IMR-90 (cell line): ENCODE measurements around the gene GPR132. TPM values are rescaled to one million over a fixed set of nuclear protein-coding genes. Genes with fewer than 3 reads are reported as not detected.

Experiments
- ATAC-seq: fragments of 200-7000 bp; cut with Tn5 transposase; 2 replicates; pipeline ENCODE4 v1.9.1; 2020; ENCODE audit warnings: low read depth, mild to moderate bottlenecking, moderate library complexity
- BruUV-seq: library from RNA; stranded (reverse); fragments of 400-500 nt; replicated peaks from 2 replicates; lab custom pipeline; 2021; lab: Mats Ljungman, UMichigan
- CTCF ChIA-PET: fragments of 300-600 bp; formaldehyde crosslinking; extraction: SDS; loops from one replicate; lab custom pipeline; 2021; ENCODE audit warnings: antibody characterized with exemption; lab: Yijun Ruan, JAX
- POLR2A ChIA-PET: fragments of 300-600 bp; sonication (Branson Sonifier 250); formaldehyde crosslinking; loops from one replicate; lab custom pipeline; 2022; ENCODE audit warnings: antibody characterized with exemption; ENCODE audit not compliant: unreplicated experiment; lab: Charles Lee
- DNase-seq: peaks from one replicate; pipeline ENCODE4 v3.0.0; 2013
- H2AFZ ChIP-seq: replicated peaks from 2 replicates; pipeline ENCODE3; 2013; ENCODE audit warnings: low read length, mild to moderate bottlenecking; ENCODE audit not compliant: poor library complexity
- H2AK5ac ChIP-seq: 2 replicates; pipeline ENCODE4 v1.6.1; 2013; ENCODE audit warnings: low read depth, low read length, inconsistent platforms
- H2AK9ac ChIP-seq: replicated peaks from 2 replicates; pipeline ENCODE3; 2013; ENCODE audit warnings: mild to moderate bottlenecking, low read depth, low read length, moderate library complexity; ENCODE audit not compliant: poor library complexity
- H2BK120ac ChIP-seq: 2 replicates; pipeline ENCODE4 v1.6.1; 2013; ENCODE audit warnings: low read depth, low read length, inconsistent platforms
- H2BK15ac ChIP-seq: 3 replicates; pipeline ENCODE4 v1.6.1; 2013; ENCODE audit warnings: low read depth, low read length, inconsistent platforms
- H2BK20ac ChIP-seq: 2 replicates; pipeline ENCODE4 v1.6.1; 2013; ENCODE audit warnings: low read depth, mild to moderate bottlenecking, inconsistent platforms, low read length, moderate library complexity
- H2BK5ac ChIP-seq: 2 replicates; pipeline ENCODE4 v1.6.1; 2013; ENCODE audit warnings: mild to moderate bottlenecking, low read depth, low read length, inconsistent platforms; ENCODE audit not compliant: poor library complexity, severe bottlenecking
- H3K14ac ChIP-seq: replicated peaks from 2 replicates; pipeline ENCODE4 v1.6.1; 2013; ENCODE audit warnings: low read depth, low read length, inconsistent platforms
- H3K18ac ChIP-seq: 2 replicates; pipeline ENCODE4 v1.6.1; 2013; ENCODE audit warnings: low read depth, low read length, control low read depth
- H3K23ac ChIP-seq: 2 replicates; pipeline ENCODE4 v1.6.1; 2013; ENCODE audit warnings: low read depth, low read length, inconsistent platforms
- H3K27ac ChIP-seq: 2 replicates; pipeline ENCODE4 v1.5.1; 2013; ENCODE audit warnings: mild to moderate bottlenecking, control low read depth, low read length; ENCODE audit not compliant: insufficient read depth
- H3K27me3 ChIP-seq: 2 replicates; pipeline ENCODE4 v1.6.1; 2013; ENCODE audit warnings: low read length; ENCODE audit not compliant: control insufficient read depth, insufficient read depth
- H3K36me3 ChIP-seq: 2 replicates; pipeline ENCODE4 v1.6.1; 2013; ENCODE audit warnings: low read length, mixed read lengths; ENCODE audit not compliant: control insufficient read depth, insufficient read depth
- H3K4ac ChIP-seq: 2 replicates; pipeline ENCODE4 v1.6.1; 2013; ENCODE audit warnings: low read depth, low read length, inconsistent platforms
- H3K4me1 ChIP-seq: 2 replicates; pipeline ENCODE4 v1.6.1; 2013; ENCODE audit warnings: low read length, mixed read lengths; ENCODE audit not compliant: control insufficient read depth, insufficient read depth
- H3K4me2 ChIP-seq: 2 replicates; pipeline ENCODE4 v1.6.1; 2013; ENCODE audit warnings: low read depth, mild to moderate bottlenecking, control low read depth, low read length, moderate library complexity
- H3K4me3 ChIP-seq: 2 replicates; pipeline ENCODE4 v1.5.1; 2013; ENCODE audit warnings: low read depth, mild to moderate bottlenecking, control low read depth, low read length, moderate library complexity; ENCODE audit not compliant: insufficient read depth
- H3K56ac ChIP-seq: 2 replicates; pipeline ENCODE4 v1.6.1; 2013; ENCODE audit warnings: low read length, inconsistent platforms; ENCODE audit not compliant: insufficient read depth; ENCODE audit errors: extremely low read depth
- H3K79me1 ChIP-seq, 2 experiments: 2 replicates each; pipeline ENCODE4 v1.6.1; 2013; ENCODE audit warnings: low read length in 2 of 2, inconsistent platforms in 1 of 2, low read depth in 1 of 2
- H3K9ac ChIP-seq: 2 replicates; pipeline ENCODE4 v1.6.1; 2013; ENCODE audit warnings: low read depth, low read length, control low read depth
- H3K9me1 ChIP-seq: 2 replicates; pipeline ENCODE4 v1.6.1; 2013; ENCODE audit warnings: low read length, inconsistent platforms; ENCODE audit not compliant: insufficient read depth
- H3K9me3 ChIP-seq: 2 replicates; pipeline ENCODE4 v1.6.1; 2013; ENCODE audit warnings: low read length; ENCODE audit not compliant: control insufficient read depth, insufficient read depth
- H4K20me1 ChIP-seq: 2 replicates; pipeline ENCODE4 v1.6.1; 2013; ENCODE audit warnings: low read length, inconsistent platforms; ENCODE audit not compliant: insufficient read depth
- H4K5ac ChIP-seq: 2 replicates; pipeline ENCODE4 v1.6.1; 2013; ENCODE audit warnings: mild to moderate bottlenecking, low read depth, low read length, control low read depth
- H4K8ac ChIP-seq, 2 experiments: 2 replicates each; pipeline ENCODE4 v1.6.1; 2013; ENCODE audit warnings: low read depth in 2 of 2, low read length in 2 of 2, control low read depth in 1 of 2, inconsistent platforms in 1 of 2
- H4K91ac ChIP-seq: 2 replicates; pipeline ENCODE4 v1.6.1; 2013; ENCODE audit warnings: low read depth, low read length, inconsistent platforms; ENCODE audit not compliant: insufficient read depth
- BHLHE40 ChIP-seq: fragments of 150-350 bp; IDR thresholded peaks from 2 replicates; pipeline ENCODE4 v1.6.1; 2016; ENCODE audit warnings: mild to moderate bottlenecking, low read depth, low read length
- CEBPB ChIP-seq: IDR thresholded peaks from 2 replicates; pipeline ENCODE4 v1.6.1; 2012; ENCODE audit warnings: low read depth, low read length, improper control_type of control experiment
- CHD1 ChIP-seq: IDR thresholded peaks from 2 replicates; pipeline ENCODE4 v1.6.1; 2012; ENCODE audit warnings: low read depth, low read length, improper control_type of control experiment
- FOS ChIP-seq: fragments of 150-350 bp; IDR thresholded peaks from 2 replicates; pipeline ENCODE4 v1.6.1; 2016; ENCODE audit warnings: low read depth, low read length
- MAFK ChIP-seq: IDR thresholded peaks from 2 replicates; pipeline ENCODE4 v1.6.1; 2012; ENCODE audit warnings: low read depth, low read length, improper control_type of control experiment
- MAZ ChIP-seq: IDR thresholded peaks from 2 replicates; pipeline ENCODE4 v1.6.1; 2012; ENCODE audit warnings: low read depth, mild to moderate bottlenecking, low read length, improper control_type of control experiment, moderate library complexity, borderline replicate concordance
- MXI1 ChIP-seq: IDR thresholded peaks from 2 replicates; pipeline ENCODE4 v1.6.1; 2012; ENCODE audit warnings: low read depth, mild to moderate bottlenecking, low read length, moderate library complexity, borderline replicate concordance
- NFE2L2 ChIP-seq: fragments of 150-350 bp; IDR thresholded peaks from 2 replicates; pipeline ENCODE4 v1.6.1; 2016; ENCODE audit warnings: low read depth, mild to moderate bottlenecking, low read length
- POLR2A ChIP-seq: IDR thresholded peaks from 2 replicates; pipeline ENCODE4 v1.6.1; 2012; ENCODE audit warnings: mild to moderate bottlenecking, low read depth, low read length
- RAD21 ChIP-seq: IDR thresholded peaks from 2 replicates; pipeline ENCODE4 v1.6.1; 2012; ENCODE audit warnings: low read length, improper control_type of control experiment
- RCOR1 ChIP-seq: IDR thresholded peaks from 2 replicates; pipeline ENCODE4 v1.6.1; 2012; ENCODE audit warnings: mild to moderate bottlenecking, low read length, improper control_type of control experiment; ENCODE audit not compliant: insufficient replicate concordance
- RFX5 ChIP-seq: IDR thresholded peaks from 2 replicates; pipeline ENCODE4 v1.8.0; 2012; ENCODE audit warnings: low read depth, mild to moderate bottlenecking, low read length, moderate library complexity
- SMC3 ChIP-seq: fragments of 150-350 bp; IDR thresholded peaks from 2 replicates; pipeline ENCODE4 v1.6.1; 2016; ENCODE audit warnings: low read depth, mild to moderate bottlenecking, antibody characterized with exemption, low read length, moderate library complexity
- WGBS, 2 experiments: methylation state at CpG; one replicate each; pipeline versions ENCODE4 v1.1.5 to v1.1.7; 2013; ENCODE audit warnings: missing lambda C conversion rate in 2 of 2; ENCODE audit not compliant: insufficient read length in 1 of 2; ENCODE audit errors: extremely low coverage in 2 of 2; 5-methylcytosine and 5-hydroxymethylcytosine counted together
- dilution Hi-C: fragments of 300-500 bp; cut with HindIII; formaldehyde crosslinking; loops from one replicate; pipeline ENCODE4 v1.14.3; 2018; ENCODE audit warnings: low sequenced_read_pairs; ENCODE audit not compliant: unreplicated experiment
- in situ Hi-C: fragments of 300-500 bp; cut with MboI; formaldehyde crosslinking; loops from 3 replicates; pipeline ENCODE4 v1.14.3; 2019; ENCODE audit warnings: low sequenced_read_pairs, inconsistent platforms, mixed read lengths
- intact Hi-C: fragments of 100-400 bp; cut with micrococcal nuclease; formaldehyde crosslinking; loops from 2 replicates; pipeline ENCODE4 v1.10.0; 2022
- polyA plus RNA-seq, 3 experiments: library from polyadenylated mRNA; depleted of rRNA; stranded (reverse); fragments of >200 nt; gene quantifications; 2 replicates each; pipeline ENCODE4 v1.2.3, GENCODE V29; 2012; ENCODE audit warnings: low replicate concordance in 1 of 3
- total RNA-seq: library from RNA; depleted of rRNA; stranded (reverse); fragments of >200 nt; gene quantifications from 2 replicates; pipeline ENCODE4 v1.2.3, GENCODE V29; 2012
- TF ChIP-seq, protein P1 (sequence below): fragments of 150-350 bp; IDR thresholded peaks from 2 replicates; pipeline ENCODE4 v1.6.1; 2016; ENCODE audit warnings: low read depth, mild to moderate bottlenecking, low read length, moderate library complexity, borderline replicate concordance
- TF ChIP-seq, protein P2 (sequence below): conservative IDR thresholded peaks from 2 replicates; pipeline ENCODE4 v1.5.1; 2012; ENCODE audit warnings: mild to moderate bottlenecking, low read depth, low read length, improper control_type of control experiment
- TF ChIP-seq, protein P3 (sequence below): fragments of 150-350 bp; IDR thresholded peaks from 2 replicates; pipeline ENCODE4 v1.6.1; 2017; ENCODE audit warnings: mild to moderate bottlenecking, antibody characterized with exemption, low read length, low read depth

Gene GPR132
- total and polyA plus RNA-seq, 2 of the 4 experiments (the other 2 are of a cell fraction) = under 0.01 to 0.10 TPM

DNA sequence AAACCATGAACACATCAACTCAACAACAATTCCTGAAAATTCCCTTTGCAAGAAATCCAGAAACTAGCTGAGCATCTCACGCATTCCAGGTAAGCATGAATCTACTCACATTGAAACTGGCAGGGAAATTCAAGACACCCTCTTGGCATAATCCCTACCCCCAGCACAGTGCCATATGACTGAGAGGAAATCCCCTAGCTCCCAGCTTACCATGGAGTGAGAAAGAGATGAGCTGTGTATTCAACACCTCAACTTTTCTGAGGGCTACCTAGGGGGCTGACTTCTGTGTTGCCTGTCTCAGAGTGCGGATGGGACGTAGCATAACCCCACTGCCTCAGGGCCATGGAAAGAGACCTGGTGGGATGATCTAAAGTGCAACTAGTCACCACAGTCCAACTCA is 37.7 kb upstream of the GPR132 start:
- Histone ChIP-seq H2BK5ac (no peak overlapping the region), H3K4me3 (no peak overlapping the region), H2AK5ac (no peak overlapping the region), H3K4me2 (no peak overlapping the region), H3K9me1 (no peaks in the 10 kb centered on the region), H2AK9ac (no peak overlapping the region), H4K8ac (no peak overlapping the region), H2BK15ac (no peak overlapping the region), H4K20me1 (no peaks in the 10 kb centered on the region), H4K91ac (no peak overlapping the region), H3K79me1 (no peaks in the 10 kb centered on the region), H3K4ac (no peak overlapping the region), H3K27ac (no peak overlapping the region), H2BK20ac (no peak overlapping the region), H4K5ac (no peak overlapping the region), H3K9me3 (peaks cover 7% of the 10 kb centered on the region; the same call in 1 of the 2 replicates), H3K18ac (no peak overlapping the region), H3K4me1 (no peaks in the 10 kb centered on the region), H3K36me3 (no peaks in the 10 kb centered on the region), H3K56ac (no peak overlapping the region), H2BK120ac (no peak overlapping the region), H3K9ac (no peak overlapping the region), H3K27me3 (peaks cover 39% of the 10 kb centered on the region), H3K14ac (no peak overlapping the region), H3K23ac (no peak overlapping the region), H2AFZ (no peak overlapping the region)
- in situ Hi-C loops (no loop called here), intact Hi-C loops (no loop called here), dilution Hi-C loops (no loop called here)
- no TSS peak for BruUV-seq
- TF ChIP-seq RCOR1 (no peak), CHD1 (no peak), MAZ (no peak), CEBPB (no peak), RFX5 (no peak), POLR2A (no peak), BHLHE40 (no peak), FOS (no peak), RAD21 (no peak), SMC3 (no peak), NFE2L2 (no peak), MXI1 (no peak), MAFK (no peak)
- TF ChIP-seq, protein P1, sequence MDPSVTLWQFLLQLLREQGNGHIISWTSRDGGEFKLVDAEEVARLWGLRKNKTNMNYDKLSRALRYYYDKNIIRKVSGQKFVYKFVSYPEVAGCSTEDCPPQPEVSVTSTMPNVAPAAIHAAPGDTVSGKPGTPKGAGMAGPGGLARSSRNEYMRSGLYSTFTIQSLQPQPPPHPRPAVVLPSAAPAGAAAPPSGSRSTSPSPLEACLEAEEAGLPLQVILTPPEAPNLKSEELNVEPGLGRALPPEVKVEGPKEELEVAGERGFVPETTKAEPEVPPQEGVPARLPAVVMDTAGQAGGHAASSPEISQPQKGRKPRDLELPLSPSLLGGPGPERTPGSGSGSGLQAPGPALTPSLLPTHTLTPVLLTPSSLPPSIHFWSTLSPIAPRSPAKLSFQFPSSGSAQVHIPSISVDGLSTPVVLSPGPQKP = no peak
- TF ChIP-seq, protein P2, sequence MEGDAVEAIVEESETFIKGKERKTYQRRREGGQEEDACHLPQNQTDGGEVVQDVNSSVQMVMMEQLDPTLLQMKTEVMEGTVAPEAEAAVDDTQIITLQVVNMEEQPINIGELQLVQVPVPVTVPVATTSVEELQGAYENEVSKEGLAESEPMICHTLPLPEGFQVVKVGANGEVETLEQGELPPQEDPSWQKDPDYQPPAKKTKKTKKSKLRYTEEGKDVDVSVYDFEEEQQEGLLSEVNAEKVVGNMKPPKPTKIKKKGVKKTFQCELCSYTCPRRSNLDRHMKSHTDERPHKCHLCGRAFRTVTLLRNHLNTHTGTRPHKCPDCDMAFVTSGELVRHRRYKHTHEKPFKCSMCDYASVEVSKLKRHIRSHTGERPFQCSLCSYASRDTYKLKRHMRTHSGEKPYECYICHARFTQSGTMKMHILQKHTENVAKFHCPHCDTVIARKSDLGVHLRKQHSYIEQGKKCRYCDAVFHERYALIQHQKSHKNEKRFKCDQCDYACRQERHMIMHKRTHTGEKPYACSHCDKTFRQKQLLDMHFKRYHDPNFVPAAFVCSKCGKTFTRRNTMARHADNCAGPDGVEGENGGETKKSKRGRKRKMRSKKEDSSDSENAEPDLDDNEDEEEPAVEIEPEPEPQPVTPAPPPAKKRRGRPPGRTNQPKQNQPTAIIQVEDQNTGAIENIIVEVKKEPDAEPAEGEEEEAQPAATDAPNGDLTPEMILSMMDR = no peak
- TF ChIP-seq, protein P3, sequence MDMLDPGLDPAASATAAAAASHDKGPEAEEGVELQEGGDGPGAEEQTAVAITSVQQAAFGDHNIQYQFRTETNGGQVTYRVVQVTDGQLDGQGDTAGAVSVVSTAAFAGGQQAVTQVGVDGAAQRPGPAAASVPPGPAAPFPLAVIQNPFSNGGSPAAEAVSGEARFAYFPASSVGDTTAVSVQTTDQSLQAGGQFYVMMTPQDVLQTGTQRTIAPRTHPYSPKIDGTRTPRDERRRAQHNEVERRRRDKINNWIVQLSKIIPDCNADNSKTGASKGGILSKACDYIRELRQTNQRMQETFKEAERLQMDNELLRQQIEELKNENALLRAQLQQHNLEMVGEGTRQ = no peak
- ATAC-seq = no peak
- DNase-seq = no peak
- ChIA-PET CTCF (interaction anchor here (1.4 kb wide), 1 partner anchor 12 kb away, joined by 3 read pairs; no protein-coding TSS in a partner anchor), POLR2A (no interaction called here)
- 50% methylated on average over 1 of the region's 3 CpGs; no CpG with 5 or more reads in 1 of the 2 experiments for WGBS, 2 experiments
